Skeletal muscle satellite cell (primary cell): Measurements from ENCODE around the gene DEPDC5. TPM values are rescaled to one million over a fixed set of nuclear protein-coding genes. Genes with fewer than 3 reads are reported as not detected.

Experiments used
- small RNA-seq: library from RNA; depleted of rRNA; stranded (forward); fragments of <200 nt; gene quantifications from one replicate; pipeline ENCODE3, GENCODE V24; 2012

The DEPDC5 gene

Small RNAs within 50 kb of the gene (small RNA-seq; reads per million reads assigned to genes)
- not detected for gene RN7SL20P
